GM13977 (cell line): ENCODE data around the gene B3GALNT2.
"Not testable (repeated sequence)": the region's sequence is repeated elsewhere in the genome, so short reads cannot be mapped to it uniquely, and the experiment has no call there.

Experiments used
- DNase-seq: peaks from one replicate; pipeline ENCODE4 v3.0.0; 2012; ENCODE audit warnings: low spot score
- CTCF ChIP-seq: IDR thresholded peaks from 2 replicates; pipeline ENCODE4 v1.5.1; 2012; ENCODE audit warnings: mild to moderate bottlenecking, control low read depth; ENCODE audit not compliant: insufficient read depth; ENCODE audit errors: extremely low read depth, missing control alignments
- in situ Hi-C: fragments of 300-500 bp; cut with MboI; formaldehyde crosslinking; loops from one replicate; pipeline ENCODE4 v1.12.0; 2022; ENCODE audit warnings: low sequenced_read_pairs, low pct_unique_long_range_greater_than_20kb, mixed read lengths, inconsistent platforms; ENCODE audit not compliant: unreplicated experiment

Gene B3GALNT2

GRCh38 chr1:235491644-235492043 lies 12.6 kb downstream of the B3GALNT2 start:
- TF ChIP-seq CTCF = no peak
- no peak for DNase-seq
- in situ Hi-C loops = no loop called here

GRCh38 chr1:235486321-235486720 lies 17.9 kb downstream of the B3GALNT2 start:
- no peak for TF ChIP-seq CTCF
- no peak for DNase-seq
- in situ Hi-C loops = no loop called here

- no peak for DNase-seq
- TF ChIP-seq CTCF = no peak
- in situ Hi-C loops = no loop called here
These were observed 18.7 kb downstream of the B3GALNT2 start for GRCh38 chr1:235485558-235485957.

GRCh38 chr1:235483090-235483489 lies 21.2 kb downstream of the B3GALNT2 start:
- TF ChIP-seq CTCF = no peak
- in situ Hi-C loops = no loop called here
- DNase-seq = no peak

- in situ Hi-C loops = no loop called here
- TF ChIP-seq CTCF = no peak
- no peak for DNase-seq
These were observed 30.4 kb downstream of the B3GALNT2 start for GRCh38 chr1:235473806-235474205.

GRCh38 chr1:235470741-235471439 lies 33.4 kb downstream of the B3GALNT2 start:
- in situ Hi-C loops = no loop called here
- no peak for TF ChIP-seq CTCF
- DNase-seq = no peak

- DNase-seq, in situ Hi-C loops: not testable (repeated sequence)
These were observed 34.4 kb downstream of the B3GALNT2 start for GRCh38 chr1:235469897-235470296.
